B cell (primary cell): Measurements from ENCODE around the gene TMEM239. TPM values are rescaled to one million over a fixed set of nuclear protein-coding genes. Genes with fewer than 3 reads are reported as not detected.
A peak's percentile ranks its signal among the peaks of the same experiment; 100 is the strongest.

Experiments used
- ATAC-seq: fragments of 200-7000 bp; cut with Tn5 transposase; one replicate; pipeline ENCODE4 v1.10.0; 2021; ENCODE audit warnings: low read depth, mild to moderate bottlenecking, moderate number of reproducible peaks, moderate library complexity
- CTCF ChIA-PET: fragments of 350-600 bp; sonication (Branson Sonifier 250); formaldehyde crosslinking; loops from one replicate; lab custom pipeline; 2021; ENCODE audit warnings: antibody characterized with exemption, inconsistent platforms; lab: Charles Lee
- POLR2A ChIA-PET: fragments of 350-600 bp; sonication (Branson Sonifier 250); formaldehyde crosslinking; loops from one replicate; lab custom pipeline; 2021; ENCODE audit warnings: antibody characterized with exemption; lab: Charles Lee
- DNase-seq: peaks from one replicate; pipeline ENCODE4 v3.0.0; 2013
- H2AFZ ChIP-seq: 2 replicates; pipeline ENCODE4 v1.6.1; 2012; ENCODE audit warnings: mild to moderate bottlenecking, low read depth, low read length; ENCODE audit not compliant: insufficient read depth, poor library complexity, severe bottlenecking
- H3K27ac ChIP-seq, 2 donors: 1 replicate in 1 of 2; 2 replicates in 1 of 2; pipeline ENCODE4 v1.5.1; 2012 to 2013; ENCODE audit warnings: low read length in 2 of 2, mild to moderate bottlenecking in 2 of 2, moderate library complexity in 1 of 2
- H3K27me3 ChIP-seq, 4 experiments: fragments of 200-600 bp in 1 of 4; sonication (generic) in 1 of 4; replicated peaks in 1 of 4; 1 replicate in 2 of 4; 2 replicates in 2 of 4; pipeline versions ENCODE4 v1.6.1 to v1.7.0; 2013 to 2016; ENCODE audit warnings: low read length in 3 of 4, mild to moderate bottlenecking in 2 of 4, mixed read lengths in 1 of 4, moderate library complexity in 1 of 4; ENCODE audit not compliant: insufficient read depth in 4 of 4, control insufficient read depth in 3 of 4; ENCODE audit errors: control extremely low read depth in 1 of 4
- H3K36me3 ChIP-seq, 2 experiments: replicated peaks in 1 of 2; 1 replicate in 1 of 2; 2 replicates in 1 of 2; pipeline versions ENCODE4 v1.6.1 to v1.7.1; 2013; ENCODE audit warnings: low read length in 1 of 2; ENCODE audit not compliant: insufficient read depth in 2 of 2, control insufficient read depth in 1 of 2; ENCODE audit errors: control extremely low read depth in 1 of 2, extremely low read depth in 1 of 2
- H3K4me1 ChIP-seq, 2 donors: fragments of 200-600 bp in 1 of 2; sonication (generic) in 1 of 2; 1 replicate in 1 of 2; 2 replicates in 1 of 2; pipeline versions ENCODE4 v1.5.1 to v1.6.1; 2013 to 2017; ENCODE audit warnings: low read length in 2 of 2; ENCODE audit not compliant: control insufficient read depth in 2 of 2, insufficient read depth in 2 of 2
- H3K4me2 ChIP-seq: replicated peaks from 2 replicates; pipeline ENCODE3; 2012; ENCODE audit warnings: mild to moderate bottlenecking, low read depth, low read length; ENCODE audit not compliant: poor library complexity, severe bottlenecking
- H3K4me3 ChIP-seq, 5 experiments: fragments of 200-600 bp in 1 of 5; sonication (generic) in 1 of 5; 1 replicate in 3 of 5; 2 replicates in 2 of 5; pipeline versions ENCODE4 v1.5.1 to v1.7.0; 2011 to 2016; ENCODE audit warnings: low read length in 4 of 5, mild to moderate bottlenecking in 4 of 5, low read depth in 2 of 5, control low read depth in 1 of 5, moderate library complexity in 1 of 5; ENCODE audit not compliant: insufficient read depth in 1 of 5; ENCODE audit errors: control extremely low read depth in 1 of 5, extremely low read depth in 1 of 5
- H3K79me2 ChIP-seq: fragments of 200-600 bp; sonication (generic); one replicate; pipeline ENCODE4 v1.6.0; 2016; ENCODE audit warnings: low read length; ENCODE audit not compliant: control insufficient read depth, insufficient read depth
- H3K9ac ChIP-seq: fragments of 200-600 bp; sonication (generic); 2 replicates; pipeline ENCODE4 v1.6.1; 2017; ENCODE audit warnings: mild to moderate bottlenecking, low read length, moderate library complexity
- H3K9me3 ChIP-seq, 3 donors: one replicate each; pipeline versions ENCODE4 v1.6.1 to v1.7.1; 2013; ENCODE audit warnings: low read length in 2 of 3; ENCODE audit not compliant: control insufficient read depth in 2 of 3, insufficient read depth in 1 of 3; ENCODE audit errors: control extremely low read depth in 1 of 3
- H4K20me1 ChIP-seq: 2 replicates; pipeline ENCODE4 v1.6.0; 2012; ENCODE audit warnings: mild to moderate bottlenecking, low read length; ENCODE audit not compliant: insufficient read depth, control insufficient read depth, poor library complexity, severe bottlenecking
- H3K27ac Mint-ChIP-seq: one replicate; pipeline ENCODE4 v1.8.0; 2021; ENCODE audit warnings: mixed read lengths
- H3K27me3 Mint-ChIP-seq: one replicate; pipeline ENCODE4 v1.8.0; 2021; ENCODE audit warnings: mixed read lengths
- H3K4me1 Mint-ChIP-seq: one replicate; pipeline ENCODE4 v1.8.0; 2021; ENCODE audit warnings: mixed read lengths
- H3K4me3 Mint-ChIP-seq: one replicate; pipeline ENCODE4 v1.8.0; 2021; ENCODE audit warnings: mixed read lengths
- H3K9me3 Mint-ChIP-seq: one replicate; pipeline ENCODE4 v1.8.0; 2022; ENCODE audit warnings: mixed read lengths; ENCODE audit not compliant: insufficient read depth
- EZH2 ChIP-seq: IDR thresholded peaks from 2 replicates; pipeline ENCODE4 v1.6.1; 2012; ENCODE audit warnings: borderline replicate concordance, low read depth, mild to moderate bottlenecking, moderate library complexity, low read length; ENCODE audit not compliant: insufficient read depth, poor library complexity, severe bottlenecking
- WGBS: methylation state at CpG from one replicate; pipeline ENCODE4 v1.1.5; 2013; ENCODE audit warnings: missing lambda C conversion rate; ENCODE audit not compliant: insufficient coverage; 5-methylcytosine and 5-hydroxymethylcytosine counted together
- intact Hi-C: fragments of 100-400 bp; cut with micrococcal nuclease; formaldehyde crosslinking; loops from one replicate; pipeline ENCODE4 v1.10.0; 2022
- polyA plus RNA-seq: library from polyadenylated mRNA; depleted of rRNA; stranded (reverse); fragments of >200 nt; gene quantifications from 2 replicates; pipeline ENCODE4 v1.2.3, GENCODE V29; 2012
- total RNA-seq, 2 donors: library from RNA; stranded (reverse); fragments of 120-200 nt in 1 of 2; gene quantifications; 1 replicate in 1 of 2; 2 replicates in 1 of 2; pipeline versions ENCODE4 v1.2.3 to v1.2.4, GENCODE V29; 2013 to 2022
- TF ChIP-seq, protein P1 (sequence below): fragments of 200-600 bp; IDR thresholded peaks from one replicate; pipeline ENCODE4 v1.8.0; 2022; ENCODE audit warnings: antibody characterized with exemption, mild to moderate bottlenecking

Gene TMEM239
- total and polyA plus RNA-seq, 2 donors (not counting 1 experiment from before 2014, with no cell fraction given) = not detected

DNA sequence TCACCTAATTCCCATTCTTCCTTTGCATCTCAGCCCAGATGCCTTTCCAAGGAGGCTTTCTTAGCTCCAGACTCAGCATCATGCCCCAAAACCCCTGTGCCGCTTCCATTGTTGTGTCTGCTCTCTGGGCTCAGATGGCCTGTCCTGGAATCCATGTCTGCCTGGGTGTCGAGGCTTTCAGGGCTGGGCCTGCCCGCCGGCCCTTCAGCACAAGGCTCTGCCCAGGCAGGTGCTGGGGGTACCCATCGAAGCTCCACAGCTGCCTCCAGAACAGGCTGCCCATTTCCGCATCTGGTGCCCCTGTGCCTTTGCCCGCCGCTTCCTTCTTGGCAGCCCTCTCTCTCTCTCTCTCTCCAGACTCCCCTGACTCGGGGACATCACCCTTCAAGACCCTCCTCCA, 16.9 kb upstream of the TMEM239 start:
- TF ChIP-seq, protein P1, sequence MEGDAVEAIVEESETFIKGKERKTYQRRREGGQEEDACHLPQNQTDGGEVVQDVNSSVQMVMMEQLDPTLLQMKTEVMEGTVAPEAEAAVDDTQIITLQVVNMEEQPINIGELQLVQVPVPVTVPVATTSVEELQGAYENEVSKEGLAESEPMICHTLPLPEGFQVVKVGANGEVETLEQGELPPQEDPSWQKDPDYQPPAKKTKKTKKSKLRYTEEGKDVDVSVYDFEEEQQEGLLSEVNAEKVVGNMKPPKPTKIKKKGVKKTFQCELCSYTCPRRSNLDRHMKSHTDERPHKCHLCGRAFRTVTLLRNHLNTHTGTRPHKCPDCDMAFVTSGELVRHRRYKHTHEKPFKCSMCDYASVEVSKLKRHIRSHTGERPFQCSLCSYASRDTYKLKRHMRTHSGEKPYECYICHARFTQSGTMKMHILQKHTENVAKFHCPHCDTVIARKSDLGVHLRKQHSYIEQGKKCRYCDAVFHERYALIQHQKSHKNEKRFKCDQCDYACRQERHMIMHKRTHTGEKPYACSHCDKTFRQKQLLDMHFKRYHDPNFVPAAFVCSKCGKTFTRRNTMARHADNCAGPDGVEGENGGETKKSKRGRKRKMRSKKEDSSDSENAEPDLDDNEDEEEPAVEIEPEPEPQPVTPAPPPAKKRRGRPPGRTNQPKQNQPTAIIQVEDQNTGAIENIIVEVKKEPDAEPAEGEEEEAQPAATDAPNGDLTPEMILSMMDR = no peak
- TF ChIP-seq EZH2 = no peak
- POLR2A ChIA-PET = no interaction called here
- Mint-ChIP-seq H3K4me3 (peak overlapping the region; percentile 95), H3K27ac (no peak overlapping the region), H3K27me3 (peaks cover 54% of the 10 kb centered on the region), H3K9me3 (no peaks in the 10 kb centered on the region), H3K4me1 (peaks cover 32% of the 10 kb centered on the region)
- peaks cover 0 to 15% (median 0%) of the 10 kb centered on the region in 3 donors for H3K9me3 ChIP-seq
- no peak for ATAC-seq
- no peak overlapping the region for H3K9ac ChIP-seq
- H4K20me1 ChIP-seq = no peaks in the 10 kb centered on the region
- H2AFZ ChIP-seq = peak overlapping the region; percentile 76
- WGBS = 47% methylated on average over 8 of the region's 9 CpGs
- intact Hi-C loops = no loop called here
- peak overlapping the region; percentile 75 for H3K4me2 ChIP-seq
- DNase-seq = no peak
- H3K4me3 ChIP-seq = peak overlapping the region in 3 of 5 experiments; percentile 29 to 47 (median 31)
- peaks cover 0 to 48% (median 12%) of the 10 kb centered on the region in 4 experiments for H3K27me3 ChIP-seq
- peaks cover 22 to 26% of the 10 kb centered on the region in 2 donors for H3K4me1 ChIP-seq
- H3K79me2 ChIP-seq = no peaks in the 10 kb centered on the region
- no peaks in the 10 kb centered on the region for H3K36me3 ChIP-seq
- H3K27ac ChIP-seq = no peak overlapping the region
- CTCF ChIA-PET = no interaction called here

DNA sequence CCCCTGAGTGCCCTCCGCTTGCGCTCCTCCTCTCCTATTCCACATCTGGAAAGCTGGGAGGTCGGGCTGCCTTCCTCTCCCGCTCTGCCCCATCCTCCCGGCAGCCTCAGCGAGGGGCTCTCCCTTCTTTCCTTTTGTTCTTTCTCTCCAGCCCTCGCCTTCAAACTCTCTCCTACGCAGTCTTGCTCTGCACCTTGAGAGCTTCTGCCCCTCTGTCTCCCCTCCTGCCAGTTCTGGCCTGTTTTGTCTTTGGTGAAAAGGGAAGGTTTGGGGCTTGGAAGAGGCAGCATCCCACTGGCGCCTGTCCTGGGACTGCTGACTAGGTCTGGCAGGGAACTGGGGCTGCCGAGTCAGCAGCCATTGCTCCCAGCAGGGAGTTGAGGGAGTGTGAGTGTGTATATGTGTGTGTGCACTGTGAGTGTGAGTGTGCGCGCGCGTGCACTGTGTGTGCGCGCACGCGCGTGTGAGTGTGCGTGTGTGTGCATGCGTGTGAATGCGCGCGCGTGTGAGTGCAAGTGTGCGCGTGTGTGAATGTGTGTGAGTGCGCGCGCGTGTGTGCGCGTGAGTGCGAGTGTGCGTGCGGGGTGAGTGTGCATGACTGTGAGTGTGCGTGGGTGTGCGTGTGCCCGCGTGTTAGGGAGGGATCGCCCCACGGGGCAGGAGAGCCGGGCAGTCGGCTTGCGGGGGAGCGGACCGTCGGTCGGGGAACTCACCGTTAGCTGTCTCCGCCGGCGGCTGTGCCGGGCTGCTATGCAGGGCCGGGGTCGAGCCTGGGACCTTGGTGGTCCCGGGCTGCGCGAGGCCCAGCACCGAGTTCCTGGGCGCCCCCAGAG, 16.3 kb upstream of the TMEM239 start:
- Histone ChIP-seq H4K20me1 (no peaks in the 10 kb centered on the region), H3K27me3 (peaks cover 0 to 50% (median 12%) of the 10 kb centered on the region in 4 experiments), H3K4me1 (peaks cover 22 to 26% of the 10 kb centered on the region in 2 donors), H3K27ac (no peak overlapping the region), H3K79me2 (no peaks in the 10 kb centered on the region), H3K4me2 (peak overlapping the region; percentile 75), H3K36me3 (no peaks in the 10 kb centered on the region), H2AFZ (peak overlapping the region; percentile 76), H3K9me3 (peaks cover 0 to 15% (median 0%) of the 10 kb centered on the region in 3 donors), H3K9ac (peak overlapping the region; percentile 32), H3K4me3 (peak overlapping the region; percentile 13 to 47 (median 29))
- H3K4me1 Mint-ChIP-seq = peaks cover 32% of the 10 kb centered on the region
- ATAC-seq (peak; percentile 19), DNase-seq (no peak)
- TF ChIP-seq, protein P1 = no peak
- no peak for TF ChIP-seq EZH2
- POLR2A ChIA-PET = no interaction called here
- 7% methylated on average over 58 of the region's 61 CpGs for WGBS
- intact Hi-C loops = no loop called here
- no peaks in the 10 kb centered on the region for H3K9me3 Mint-ChIP-seq
- CTCF ChIA-PET = interaction anchor here (0.6 kb wide), 1 partner anchor 263 kb away, joined by 3 read pairs; no protein-coding TSS in a partner anchor
- H3K27me3 Mint-ChIP-seq = peaks cover 57% of the 10 kb centered on the region
- peak overlapping the region; percentile 16 for H3K27ac Mint-ChIP-seq
- peak overlapping the region; percentile 95 for H3K4me3 Mint-ChIP-seq
